Suppressor macrophage treated with lipopolysaccharide for 1 hour (primary cell): ENCODE measurements around the gene DNMT3A.

Experiments
- DNase-seq, 3 donors: peaks; one replicate each; pipeline ENCODE4 v3.0.0-alpha.2; 2020 to 2022

Gene DNMT3A

DNA sequence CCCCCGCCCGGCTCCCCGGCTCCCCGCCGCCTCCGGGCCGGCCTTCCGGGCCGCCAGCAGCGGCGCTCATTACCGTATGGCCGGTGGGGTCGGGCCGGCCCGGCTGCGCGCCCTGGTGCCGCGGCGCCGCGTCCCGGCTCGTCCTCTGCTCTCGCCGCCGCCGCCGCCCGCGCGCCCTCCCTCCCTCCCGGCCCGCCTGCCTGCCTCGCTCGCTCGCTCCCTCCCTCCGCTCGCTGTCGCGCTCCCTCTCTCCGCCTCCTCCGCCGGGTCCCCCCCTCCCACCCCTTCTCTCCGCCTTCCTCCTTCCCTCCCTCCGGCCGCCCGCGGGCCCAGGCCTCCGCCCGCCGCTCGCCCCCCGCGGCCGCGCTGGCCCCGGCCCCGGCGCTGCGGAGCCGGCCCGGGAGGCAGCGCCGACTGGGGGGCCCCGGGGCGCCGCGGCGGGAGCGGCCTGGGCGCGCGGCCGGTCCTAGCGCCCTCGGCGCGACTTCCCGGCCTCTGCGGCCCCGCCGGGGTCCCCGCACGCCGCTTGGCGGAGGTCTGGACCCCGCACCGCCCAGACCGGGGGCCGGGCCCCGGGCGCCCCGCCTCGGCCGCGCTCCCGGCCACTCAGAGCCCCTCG, at the start of gene DNMT3A:
Gene DNMT3A (minus strand): TSS at position 173 of the 619 bp plus-strand sequence. CDS start 27,941 bp downstream, outside the sequence.
- DNase-seq: peak; percentile 48 to 78 (median 53)

DNA sequence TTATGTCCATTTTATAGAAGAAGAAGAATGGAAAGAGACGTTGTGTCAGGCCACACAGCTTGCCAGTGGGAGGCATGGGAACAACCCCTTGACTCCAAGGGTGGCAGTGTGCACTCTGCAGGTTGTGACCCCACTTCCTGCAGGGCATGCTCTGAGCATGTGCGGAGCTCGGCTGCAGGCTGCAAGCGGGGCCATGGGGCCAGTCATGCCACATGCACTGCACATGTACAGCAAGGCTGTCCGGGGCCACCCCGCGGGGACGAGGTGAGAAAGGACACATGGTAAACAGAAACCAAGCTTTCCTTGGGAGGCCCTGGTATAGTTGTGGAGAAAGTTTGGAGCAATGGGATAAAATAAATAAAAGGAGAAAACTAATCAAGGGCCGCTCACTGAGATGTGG, 47.4 kb upstream of the DNMT3A start:
- no peak for DNase-seq

DNA sequence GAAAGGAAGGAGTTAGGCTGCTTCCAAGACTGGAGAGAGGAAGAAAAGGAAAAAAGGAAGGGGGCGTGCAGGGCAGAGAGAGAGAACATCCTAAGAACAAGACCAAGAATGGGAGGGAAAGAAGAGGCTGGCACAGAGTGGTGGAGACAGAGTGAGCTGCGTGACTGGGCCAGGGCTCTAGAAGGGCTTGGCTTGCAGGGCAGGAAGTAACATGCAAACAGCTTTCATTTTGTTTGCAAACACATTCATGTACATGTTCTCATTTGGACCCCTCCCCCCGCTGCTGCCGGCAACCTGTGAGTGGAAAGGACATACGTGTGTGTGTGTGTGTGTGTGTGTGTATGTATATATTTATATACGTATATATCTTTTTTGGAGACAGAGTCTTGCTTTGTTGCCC, 46.8 kb upstream of the DNMT3A start:
- no peak for DNase-seq

DNA sequence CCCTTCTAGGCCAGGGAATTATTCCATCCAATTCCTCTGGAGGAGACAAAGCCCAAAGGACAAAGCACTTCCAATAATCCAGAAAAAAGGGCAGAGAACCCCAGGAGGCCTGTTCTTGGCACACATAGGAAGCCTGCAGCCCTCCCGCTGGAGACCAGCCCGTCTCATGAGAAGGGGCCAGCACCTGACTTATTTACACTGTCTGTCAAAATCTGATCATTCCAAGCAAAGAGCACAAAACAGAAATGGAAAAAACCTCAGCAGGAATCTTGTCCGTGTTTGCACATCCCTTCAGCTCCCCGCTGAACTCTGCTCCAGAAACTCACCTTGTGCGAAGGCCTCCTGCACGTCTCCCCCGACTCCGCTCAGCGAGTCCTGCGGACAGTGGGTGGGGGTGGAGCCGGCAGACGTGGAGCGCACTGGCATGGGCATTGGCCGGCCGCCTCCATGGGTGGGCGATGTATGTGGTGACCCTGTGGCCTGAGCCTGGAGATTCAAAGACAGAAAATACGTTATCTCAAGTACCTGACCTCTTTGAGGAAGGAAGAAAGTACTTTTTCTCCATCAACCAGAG, 46.2 kb upstream of the DNMT3A start:
- DNase-seq: no peak

DNA sequence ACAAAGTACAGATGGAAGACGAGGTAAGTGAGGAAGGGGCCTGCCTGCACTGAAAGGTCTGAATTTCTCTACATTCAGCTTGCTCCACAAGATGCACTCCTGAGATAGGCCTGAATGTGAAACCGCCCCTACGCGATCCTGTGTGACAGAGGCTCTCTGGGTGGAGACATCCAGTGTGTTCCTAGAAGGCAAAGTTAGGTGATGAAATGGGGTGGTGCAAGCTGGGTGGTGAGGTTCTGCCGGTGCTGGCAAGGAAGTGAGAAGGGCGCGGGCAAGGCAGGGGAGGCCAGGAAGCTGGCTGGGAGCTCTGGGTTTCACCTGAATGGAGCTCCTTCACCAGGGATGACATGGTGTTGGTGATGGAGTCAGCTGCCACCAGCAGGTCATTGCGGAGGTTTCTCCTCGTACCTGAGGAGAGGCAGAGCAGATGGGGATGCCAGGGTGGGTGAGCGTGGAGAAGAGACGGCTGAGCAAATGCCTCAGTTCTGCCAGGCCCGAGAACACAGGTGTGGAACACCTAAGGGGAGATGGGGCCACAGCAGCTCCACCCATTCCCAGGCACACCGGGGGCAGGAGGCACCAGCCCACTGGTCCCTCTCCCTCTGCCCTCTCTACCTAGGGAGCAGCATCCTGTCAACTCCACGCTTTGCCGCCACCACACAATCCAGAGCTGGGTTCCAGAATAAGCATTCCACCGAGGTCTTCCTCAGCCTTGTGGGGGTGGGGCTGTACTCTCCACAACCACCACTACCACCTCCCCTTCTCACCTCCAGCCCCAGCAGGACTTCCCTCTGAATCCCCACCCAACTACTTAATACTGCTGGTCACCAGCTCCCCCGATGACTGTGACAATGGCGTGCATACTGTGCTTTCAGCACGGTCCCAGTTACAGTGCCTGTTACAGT, 45.5 kb upstream of the DNMT3A start:
- no peak for DNase-seq

DNA sequence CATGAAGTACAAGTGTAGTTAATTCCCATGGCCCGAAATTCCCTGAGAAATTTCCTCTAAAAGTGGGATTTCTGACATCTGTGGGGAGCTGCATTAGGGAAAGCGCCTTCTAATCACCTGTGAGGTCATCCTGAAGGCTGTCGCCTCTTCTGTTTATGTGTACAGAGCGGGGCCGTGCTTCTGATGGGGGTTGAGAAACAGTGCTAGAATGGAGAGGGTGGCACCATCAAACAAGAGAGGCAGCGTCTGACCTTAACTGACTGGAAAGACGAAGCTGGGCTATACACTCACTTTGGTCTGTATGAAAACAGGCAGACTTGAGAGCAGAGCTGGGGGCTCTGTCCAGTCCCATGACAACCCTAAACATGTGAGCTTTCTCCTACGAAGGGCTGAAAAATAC, 44.2 kb upstream of the DNMT3A start:
- no peak for DNase-seq

DNA sequence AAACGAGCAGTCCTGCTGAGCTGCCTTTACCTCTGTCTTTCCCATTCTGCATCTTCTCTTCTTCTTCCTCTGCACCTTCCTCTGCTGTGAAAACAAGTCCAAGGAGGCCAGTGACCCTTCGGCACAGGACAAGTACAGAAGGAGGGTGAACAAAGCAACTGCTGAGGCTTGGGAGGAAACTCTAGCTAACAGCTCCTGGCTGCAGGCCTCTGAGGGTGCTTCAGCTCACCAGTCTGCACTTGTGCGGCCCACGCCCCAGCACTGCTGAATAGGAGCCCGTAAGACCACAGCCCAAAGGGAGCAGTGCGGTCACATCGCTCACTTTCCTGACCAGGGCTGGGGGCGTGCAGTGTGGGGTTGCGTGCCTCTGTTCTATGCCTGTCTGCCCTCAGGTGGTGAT, 42.1 kb upstream of the DNMT3A start:
- no peak for DNase-seq

DNA sequence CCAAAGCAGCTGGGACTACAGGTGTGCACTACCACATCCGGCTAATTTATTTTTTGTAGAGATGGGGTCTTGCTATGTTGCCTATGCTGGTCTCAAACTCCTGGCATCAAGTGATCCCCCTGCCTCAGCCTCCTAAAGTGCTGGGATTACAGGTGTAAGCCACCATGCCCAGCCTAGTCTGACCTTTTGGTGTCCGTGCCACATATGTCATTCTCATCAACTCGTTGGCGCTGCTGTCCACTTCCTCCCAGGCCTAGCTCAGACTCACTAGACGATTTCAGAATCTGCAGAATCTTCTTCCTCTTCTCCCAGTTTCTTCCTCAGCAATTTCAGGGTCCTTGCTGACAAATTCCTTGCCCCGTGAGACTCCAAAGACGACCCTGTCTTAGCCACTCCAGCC, 39.8 kb upstream of the DNMT3A start:
- peak; percentile 41 to 54 (median 44) for DNase-seq

DNA sequence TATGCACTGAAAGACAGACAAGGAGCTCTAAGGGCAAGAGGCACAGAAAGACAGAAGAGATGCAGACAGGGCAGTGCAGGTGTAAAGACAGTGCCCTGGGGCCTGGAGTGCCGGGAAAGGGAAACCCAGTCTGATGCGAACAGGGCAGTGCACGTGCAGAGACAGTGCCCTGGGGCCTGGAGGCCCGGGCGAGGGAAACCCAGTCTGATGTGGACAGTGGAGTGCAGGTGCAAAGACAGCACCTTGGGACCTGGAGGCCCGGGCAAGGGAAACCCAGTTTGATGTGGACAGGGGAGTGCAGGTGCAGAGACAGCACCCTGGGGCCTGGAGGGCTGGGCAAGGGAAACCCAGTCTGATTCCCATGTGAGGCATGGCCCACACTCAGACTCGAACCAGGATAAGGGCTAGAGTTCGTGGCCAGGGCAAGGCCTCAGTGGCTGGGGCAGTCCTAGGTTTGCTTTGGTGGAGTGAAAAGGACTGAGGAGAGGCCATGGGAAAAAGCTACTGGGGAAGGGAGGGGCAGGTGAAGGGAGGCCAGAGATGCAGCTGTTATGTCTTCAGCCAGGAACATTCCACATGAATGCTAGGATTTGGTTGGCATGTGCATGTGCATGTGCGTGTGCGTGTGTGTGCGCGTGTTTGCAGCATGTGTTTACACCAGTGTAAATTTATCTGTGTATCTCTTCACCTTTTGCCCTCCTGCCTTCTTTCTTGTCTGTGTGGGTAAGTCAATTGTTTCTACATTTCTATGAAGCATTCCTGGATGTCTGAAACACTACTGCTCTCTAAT, 39.1 kb upstream of the DNMT3A start:
- no peak for DNase-seq

DNA sequence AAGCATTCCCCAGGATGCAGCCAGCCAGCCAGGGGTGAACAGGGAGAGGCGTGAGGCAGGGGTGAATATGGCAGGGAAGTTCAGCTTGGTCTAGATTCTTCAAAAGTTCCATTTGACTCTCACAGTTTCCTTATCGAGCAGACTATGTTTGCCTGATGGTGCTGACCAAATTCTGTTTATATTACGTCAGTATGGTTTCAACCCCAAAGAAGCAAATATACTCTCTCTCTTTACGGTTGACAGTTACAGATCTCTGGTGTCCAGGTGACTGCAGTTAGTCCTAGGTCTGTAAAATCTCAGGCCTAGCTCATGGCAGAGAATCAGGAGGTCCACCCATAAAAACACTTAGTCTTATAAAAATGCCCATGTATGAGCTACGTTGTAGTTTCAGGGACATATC, 38.3 kb upstream of the DNMT3A start:
- DNase-seq: no peak

DNA sequence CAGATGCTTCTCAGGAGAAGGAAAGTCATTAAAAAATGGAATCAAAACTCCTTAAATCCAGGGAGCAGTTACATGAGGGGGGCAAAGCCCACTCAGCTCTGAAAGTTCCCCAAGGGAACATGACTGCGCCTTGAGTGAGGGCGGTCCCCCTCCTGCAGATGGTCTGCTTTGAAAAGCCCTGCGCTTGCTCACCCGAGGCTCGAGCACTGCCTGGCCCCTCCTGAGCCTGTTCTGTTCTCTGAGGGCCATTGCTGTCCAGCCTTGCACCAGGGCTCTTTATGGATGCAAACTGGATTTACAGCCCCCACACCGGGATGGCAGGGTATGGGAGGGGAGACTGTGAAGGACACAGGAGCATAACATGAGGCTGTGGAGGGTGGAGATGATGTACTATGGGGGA, 37.8 kb upstream of the DNMT3A start:
- DNase-seq: no peak

DNA sequence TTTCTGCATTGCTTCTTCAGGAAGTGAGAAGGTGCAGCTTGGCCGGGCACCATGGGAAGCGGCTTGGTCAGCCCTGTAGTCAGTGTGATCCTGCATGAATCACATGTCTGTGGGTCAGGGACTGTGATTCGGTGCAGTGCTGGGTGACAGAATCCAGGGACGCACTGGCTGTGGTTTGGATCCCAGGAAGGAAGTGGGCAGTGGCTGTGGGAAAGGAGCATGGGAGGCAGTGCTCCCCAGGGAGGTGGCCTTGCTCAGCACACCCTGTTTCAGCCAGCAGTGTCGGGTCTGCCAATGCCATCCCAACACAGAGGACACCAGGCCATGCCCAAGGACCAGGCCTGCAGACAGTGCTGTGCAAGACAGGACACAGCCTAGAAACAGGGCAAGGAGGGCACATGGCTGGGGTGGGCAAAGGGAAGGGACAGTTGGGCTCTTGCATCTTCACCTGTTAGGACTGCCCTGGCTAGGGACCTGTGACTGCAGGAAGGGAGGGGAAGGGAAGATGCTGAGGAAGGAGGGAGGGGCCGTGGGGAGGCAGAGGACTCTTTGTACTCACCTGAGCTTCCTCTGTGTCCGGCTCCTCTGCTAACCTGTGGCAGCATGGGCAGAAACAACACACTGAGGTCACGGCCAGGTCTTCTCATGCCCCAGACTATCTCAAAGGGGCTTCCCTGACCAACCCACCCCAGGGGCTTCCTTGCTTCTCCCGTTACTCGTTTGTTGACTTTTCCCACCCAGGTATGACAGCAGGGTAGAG, 37.2 kb upstream of the DNMT3A start:
- DNase-seq: peak; percentile 51 to 71 (median 64)

DNA sequence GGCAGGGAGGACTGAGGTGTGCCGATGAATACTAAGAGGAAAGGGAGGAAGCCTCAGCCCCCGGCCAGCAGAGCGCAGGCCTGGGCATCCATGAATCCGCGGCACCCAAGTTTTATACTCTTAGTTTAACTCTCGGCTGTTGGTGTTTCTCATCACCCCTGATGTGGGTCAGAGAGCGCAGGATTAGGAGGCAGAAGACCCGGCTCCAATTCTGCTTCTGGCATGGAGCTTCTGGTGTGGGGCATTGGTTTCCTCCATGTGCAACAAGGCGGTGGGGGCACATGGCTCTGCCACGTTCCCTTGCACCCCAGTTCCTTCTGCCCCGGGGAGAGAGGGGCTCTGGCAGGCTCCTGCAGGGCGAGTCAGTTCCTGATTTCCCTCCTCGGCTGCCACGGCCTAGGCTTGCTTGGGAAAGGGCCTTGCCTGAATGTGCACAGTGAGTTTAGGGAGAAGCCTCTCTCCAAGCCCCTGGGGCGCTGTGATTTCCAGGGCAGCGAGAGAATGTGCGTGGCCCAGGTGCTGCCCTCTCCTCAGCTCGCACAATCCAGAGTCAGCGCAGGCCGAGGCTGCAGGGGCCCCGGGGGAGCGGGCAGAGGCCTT, 36.2 kb upstream of the DNMT3A start:
- DNase-seq: peak in 1 of 3 donors; percentile 21

DNA sequence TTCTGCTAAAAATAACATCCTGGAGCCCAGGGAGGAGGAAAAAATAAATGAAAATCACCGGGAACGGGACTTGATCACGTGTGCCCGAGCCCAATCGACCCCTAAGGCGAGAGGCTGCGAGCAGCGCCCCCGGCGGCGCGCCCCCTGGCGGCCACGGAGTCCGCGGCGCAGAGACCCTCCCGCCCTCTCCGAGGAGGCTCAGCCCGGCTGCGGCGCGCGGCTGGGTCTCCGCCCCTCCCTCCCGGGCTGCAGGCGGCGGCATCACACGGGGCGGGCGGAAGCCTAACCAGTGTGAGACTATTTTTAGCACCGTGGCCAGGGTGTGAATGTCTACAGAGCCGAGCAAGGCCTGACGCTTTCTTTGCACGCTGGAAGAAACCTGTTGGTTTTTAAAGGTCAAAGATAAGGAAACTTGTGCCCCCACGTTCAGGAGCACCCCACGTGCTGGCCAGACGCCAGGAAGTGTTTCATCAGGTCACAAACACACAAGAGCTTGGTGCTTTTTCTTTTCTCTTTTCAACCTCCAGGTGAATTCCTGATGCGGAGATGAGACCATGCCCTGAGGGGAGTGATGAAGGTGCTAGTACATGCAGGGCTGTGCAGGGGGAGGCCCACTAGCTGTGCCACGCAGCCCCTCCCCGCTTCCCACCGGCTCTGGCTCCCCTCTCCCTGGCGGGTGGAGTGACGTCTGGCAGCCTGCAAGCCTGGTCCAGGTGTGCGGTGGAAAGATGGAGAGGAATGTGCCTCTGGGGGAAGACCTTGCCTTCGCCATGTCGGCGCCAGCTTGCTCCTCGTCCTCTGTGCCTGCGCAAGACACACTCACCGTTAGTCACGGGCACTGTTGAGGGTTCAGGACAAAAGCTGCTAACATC, 35.3 kb upstream of the DNMT3A start:
- peak; percentile 81 to 92 (median 81) for DNase-seq

DNA sequence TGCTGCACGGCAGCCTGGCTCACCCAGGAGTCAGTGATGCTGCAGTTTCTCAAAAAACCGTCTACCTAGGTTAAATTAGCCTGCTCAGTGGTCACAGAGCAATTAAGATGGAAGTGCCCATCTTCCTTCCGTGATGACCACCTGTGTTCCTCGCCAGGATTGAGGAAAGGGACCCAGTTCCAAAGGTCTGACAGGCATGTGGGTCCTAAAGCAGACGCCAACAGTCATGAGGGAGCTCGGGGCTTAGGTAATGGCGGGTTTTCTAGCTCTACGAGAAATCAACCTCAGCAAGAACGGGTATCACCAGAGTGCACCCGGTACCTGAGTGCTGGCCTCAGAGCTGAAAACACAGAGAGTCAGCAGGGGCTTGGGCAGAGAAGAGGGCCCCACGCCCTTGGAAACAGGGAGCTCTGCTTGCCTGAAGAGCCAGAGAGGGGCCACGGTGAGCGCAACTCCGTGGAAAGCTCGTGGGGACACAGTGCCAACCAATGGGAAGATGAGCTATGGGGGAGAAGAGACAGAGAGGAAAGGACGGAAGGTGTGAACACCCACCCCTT, 34.3 kb upstream of the DNMT3A start:
- no peak for DNase-seq

DNA sequence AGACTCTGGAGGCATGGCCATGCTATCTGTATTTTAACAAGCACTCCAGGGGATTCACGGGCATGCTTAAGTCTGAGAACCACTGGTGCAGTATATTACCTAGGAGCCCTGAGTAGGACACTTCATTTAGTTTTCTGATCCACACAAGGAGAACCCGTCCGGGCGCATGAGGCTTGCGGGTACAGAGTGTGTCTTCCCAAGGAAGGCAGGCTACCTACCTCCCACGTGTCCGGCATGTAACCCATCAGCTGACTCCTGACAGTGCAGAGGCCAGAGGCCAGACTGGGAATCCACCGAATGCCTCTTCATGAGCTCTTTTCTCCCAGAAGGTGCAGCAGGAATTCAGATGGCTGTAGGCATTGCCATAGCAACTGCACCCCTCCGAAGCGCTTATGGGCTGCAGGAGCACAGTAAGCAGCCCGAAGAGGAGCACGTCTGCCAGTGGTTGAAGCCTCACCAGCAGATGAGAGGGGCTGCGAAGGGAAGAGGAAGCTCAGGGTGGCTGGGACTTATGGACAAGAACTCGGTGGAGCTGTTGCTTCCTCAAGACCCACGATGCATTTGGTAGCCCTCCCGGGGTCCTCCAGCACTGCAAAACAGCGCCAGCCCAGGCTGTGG, 33.8 kb upstream of the DNMT3A start:
- peak in 1 of 3 donors; percentile 17 for DNase-seq

DNA sequence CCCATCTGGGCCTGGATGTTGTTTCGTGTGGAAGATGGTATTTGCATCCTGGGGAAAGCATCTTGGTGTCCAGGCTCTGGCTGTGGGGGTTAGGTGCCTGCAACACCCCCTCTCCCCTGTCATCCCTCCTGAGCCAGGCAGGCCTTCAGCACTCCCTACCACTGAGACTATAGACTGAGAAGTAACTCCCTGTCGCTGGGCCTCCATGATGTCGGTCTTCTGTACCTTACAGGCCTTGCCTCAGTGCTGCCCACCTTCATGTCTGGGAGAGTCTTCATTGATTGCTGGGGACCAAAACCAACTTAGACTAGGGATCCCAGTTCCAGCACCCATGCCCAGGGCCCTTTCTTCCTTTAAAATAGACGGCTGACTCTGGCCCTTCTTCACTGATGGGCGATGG, 33.1 kb upstream of the DNMT3A start:
- no peak for DNase-seq

DNA sequence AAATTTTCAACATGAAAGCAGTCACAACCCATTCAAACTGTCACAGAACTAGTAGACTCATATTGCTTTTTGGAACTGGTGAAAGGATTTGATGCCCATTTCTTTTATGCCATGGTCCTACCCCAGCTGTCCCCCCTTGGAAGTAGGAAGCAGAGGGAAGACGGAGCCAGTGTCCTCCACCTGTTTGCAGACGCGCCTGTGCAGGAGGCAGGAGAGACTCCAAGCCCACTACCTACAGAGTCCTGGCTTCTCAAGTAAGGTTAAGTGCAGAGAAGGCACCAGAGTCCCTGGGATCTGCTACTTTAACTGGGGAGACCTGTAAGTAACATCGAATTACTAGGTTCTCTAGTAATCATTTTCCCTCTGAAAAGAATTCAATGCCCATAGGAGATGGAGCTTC, 32.7 kb upstream of the DNMT3A start:
- no peak for DNase-seq

DNA sequence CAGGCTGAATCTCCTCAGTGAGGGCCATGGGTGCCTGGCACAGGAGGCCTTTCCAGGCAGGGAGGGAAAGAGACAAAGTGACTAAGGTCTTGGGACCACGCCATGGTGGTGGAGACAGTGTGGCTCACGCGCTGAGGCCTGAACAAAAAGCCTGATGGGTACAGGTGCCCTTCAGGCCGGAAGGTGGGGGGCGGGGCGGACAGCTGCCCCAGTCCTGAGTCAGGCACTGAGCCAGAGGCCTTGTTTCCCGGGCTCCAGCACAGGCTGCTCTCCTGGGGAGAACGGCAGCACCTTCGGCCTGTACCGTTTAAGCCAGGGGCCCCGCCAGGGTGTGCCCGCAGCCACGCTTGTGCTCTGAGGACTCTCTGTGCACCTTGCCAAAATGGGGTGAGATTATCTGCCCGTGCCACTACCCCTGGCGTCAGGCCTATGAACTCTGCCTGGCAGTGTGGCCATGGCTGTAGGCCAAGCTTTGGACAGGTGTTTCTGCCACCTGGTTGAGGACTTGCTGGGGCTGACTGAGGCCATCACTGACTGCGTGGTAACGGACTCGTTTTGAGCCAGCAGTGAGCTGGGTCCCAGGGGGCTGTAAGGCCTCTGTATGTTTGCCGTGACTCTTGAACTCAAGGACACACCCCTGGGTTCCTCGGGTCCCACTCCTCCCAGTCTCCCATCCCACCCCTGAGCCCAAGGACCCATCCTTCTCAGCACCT, 31.7 kb upstream of the DNMT3A start:
- DNase-seq: no peak
